GOT3 (cell line): ENCODE results near the gene OCSTAMP.
A peak's percentile ranks its signal among the peaks of the same experiment; 100 is the strongest.

Experiments used
- DNase-seq: peaks from one replicate; lab custom pipeline; 2025; ENCODE audit warnings: mixed read lengths; lab: John Stamatoyannopoulos, UW

OCSTAMP gene

DNA sequence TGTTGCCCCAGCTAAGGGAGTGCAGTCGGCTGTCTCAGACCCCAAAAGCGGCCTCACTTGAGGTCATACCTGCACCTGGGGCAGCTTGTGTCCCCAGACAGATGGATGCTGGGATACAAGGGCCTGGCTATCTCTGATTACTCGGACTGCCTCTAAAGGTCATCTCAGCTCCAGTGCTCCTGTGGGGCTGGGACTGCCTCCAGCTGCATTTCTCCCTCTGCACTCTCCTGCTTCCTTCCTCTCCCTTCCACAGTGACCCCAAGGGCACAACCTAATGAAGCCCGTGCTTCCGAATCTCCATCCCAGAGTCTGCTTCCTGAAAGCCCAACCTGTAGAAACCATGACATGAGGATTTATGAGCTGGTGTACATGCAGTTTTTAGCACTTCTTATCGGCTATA, 22.8 kb upstream of the OCSTAMP start:
- no peak for DNase-seq

DNA sequence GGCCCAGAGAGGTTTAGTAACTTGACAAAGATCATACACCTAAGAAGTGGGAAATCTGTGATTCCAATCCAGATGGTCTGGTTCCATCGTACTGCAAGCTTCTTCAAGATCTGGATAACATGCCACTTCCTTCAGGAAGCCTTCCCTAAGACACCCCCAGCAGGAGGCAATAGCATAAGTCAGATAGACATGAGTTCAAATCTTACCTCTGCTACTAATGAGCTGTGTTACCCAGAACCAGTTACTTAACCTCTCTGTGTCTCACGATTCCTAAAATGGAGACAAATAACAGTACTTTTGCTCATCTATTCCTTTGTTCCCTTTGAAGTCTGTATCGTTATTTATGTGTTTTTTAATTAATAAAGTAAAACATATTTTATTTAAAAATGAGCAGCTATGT, 22.3 kb upstream of the OCSTAMP start:
- DNase-seq, result no peak

GRCh38 chr20:46572153-46572552, 21.7 kb upstream of the OCSTAMP start:
- no peak for DNase-seq

DNA sequence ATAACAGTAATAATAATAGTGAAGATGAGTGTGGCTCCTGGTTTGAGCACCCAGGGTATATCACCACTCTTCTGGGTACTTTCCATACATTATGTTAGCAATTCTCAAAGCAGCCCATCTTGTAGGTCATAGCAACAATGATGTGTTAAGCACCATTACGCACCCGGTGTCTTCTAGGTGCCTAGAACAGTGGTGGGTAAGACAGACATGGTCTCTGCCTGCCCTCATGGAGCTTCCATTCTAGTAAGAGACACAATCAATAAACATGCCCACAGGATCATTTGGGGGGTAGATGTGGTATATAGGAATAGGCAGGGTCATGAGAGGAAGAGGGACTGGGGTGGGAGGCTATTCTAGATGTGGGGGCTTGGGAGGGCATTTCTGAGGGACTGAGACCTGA, 21.0 kb upstream of the OCSTAMP start:
- DNase-seq, result no peak

DNA sequence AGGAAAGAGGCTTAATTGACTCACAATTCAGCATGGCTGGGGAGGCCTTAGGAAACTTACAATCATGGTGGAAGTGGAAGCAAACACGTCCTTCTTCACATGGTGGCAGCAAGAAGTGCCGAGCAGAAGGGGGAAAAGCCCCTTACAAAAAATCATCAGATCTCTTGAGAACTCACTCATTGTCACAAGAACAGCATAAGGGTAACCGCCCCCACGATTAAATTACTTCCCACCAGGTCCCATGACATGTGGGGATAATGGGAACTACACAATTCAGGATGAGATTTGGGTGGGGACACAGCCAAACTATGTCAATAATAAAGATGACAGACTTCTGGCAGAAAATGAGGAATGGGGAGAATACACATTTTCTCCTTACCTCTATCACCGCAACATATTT, 20.5 kb upstream of the OCSTAMP start:
- DNase-seq, result no peak

DNA sequence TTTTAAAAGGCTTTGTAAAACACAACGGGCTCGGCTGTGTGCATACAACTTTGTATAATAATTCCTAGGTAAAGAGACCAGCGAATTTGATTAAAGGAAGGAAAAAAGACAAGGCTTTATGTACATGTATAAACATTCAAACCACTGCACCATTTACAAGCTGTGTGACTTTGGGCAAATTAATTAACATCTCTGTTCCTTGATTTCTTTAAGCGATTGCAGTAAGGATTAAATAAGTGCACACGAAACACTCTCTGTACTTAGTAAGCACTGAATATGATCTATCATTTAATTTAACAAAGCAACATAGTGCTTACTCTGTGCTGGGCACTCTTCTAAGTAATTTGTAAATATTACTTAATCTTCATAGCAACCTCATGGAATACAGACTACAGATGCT, 19.5 kb upstream of the OCSTAMP start:
- no peak for DNase-seq

- peak; percentile 34 for DNase-seq
These were observed 18.2 kb upstream of the OCSTAMP start for GRCh38 chr20:46568570-46569129.

DNA sequence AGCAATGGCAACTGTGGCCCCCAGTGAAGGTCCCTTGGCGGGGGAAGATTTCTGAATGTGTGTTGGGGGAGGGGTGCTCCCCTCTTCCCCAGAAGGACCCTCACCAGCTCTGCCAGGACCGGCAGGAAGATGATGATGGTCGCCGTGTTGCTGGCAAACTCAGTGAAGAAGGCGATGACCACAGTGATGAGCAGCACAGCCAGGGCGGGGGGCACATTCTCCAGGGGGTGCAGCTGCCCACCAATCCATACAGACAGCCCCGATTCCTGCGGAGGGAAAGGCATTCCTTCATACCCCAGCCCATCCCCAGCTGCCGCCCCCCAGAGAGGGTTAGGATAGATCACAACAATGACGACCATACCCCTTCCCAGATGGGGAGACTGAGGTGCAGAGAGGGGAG, 15.7 kb upstream of the OCSTAMP start:
- DNase-seq, result no peak

DNA sequence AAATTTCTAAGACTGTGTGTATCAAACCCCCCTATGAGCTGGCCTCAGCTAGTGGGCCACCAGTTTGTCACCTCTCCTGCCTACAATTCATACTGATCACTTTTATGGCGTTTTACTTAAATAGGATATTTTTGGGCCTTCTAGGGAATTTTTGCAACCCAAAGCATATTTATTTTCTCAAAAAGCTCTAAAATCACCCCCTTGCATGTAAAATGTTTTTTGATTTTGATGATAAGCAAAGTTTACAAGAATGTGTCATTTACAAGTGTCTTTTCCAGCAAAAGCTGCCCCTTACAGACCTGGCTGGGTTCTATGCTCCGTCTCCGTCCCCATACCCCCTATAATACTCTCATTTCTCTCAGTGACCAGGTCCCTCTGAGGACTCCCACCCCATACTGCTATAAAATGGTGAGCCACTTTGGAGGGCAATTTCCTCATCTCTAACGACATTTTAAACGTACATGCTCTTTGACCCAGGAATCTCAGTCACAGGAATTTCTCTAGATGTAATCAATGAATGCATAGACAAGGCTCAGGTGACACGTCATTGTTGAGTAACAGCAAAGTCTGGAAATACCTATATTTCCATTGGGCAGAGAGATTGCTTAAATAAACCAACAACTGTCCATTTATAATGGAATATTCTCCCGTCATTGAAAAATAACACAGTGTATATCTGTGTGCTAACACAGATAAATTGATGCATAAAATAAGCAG, 13.9 kb upstream of the OCSTAMP start:
- DNase-seq, result no peak

DNA sequence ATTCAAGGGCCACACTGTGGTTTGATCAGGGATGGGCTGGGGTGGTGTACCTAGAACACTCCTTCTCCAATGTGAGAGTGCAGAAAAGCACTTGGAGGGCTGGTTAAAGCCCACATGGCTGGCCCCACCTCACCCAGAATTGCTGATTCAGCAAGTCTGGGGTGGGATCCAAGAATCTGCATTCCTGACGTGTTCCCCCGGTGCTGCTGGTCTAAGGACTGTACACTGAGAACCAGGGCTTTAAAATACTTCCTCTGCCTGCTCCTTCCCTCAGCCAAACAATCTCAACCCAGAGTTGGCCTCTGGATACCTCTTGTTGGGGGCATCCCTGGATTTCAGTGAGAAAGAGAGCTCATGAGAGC, 13.4 kb upstream of the OCSTAMP start:
- no peak for DNase-seq

- DNase-seq, result no peak
These were observed 12.9 kb upstream of the OCSTAMP start for GRCh38 chr20:46563170-46563859.

DNA sequence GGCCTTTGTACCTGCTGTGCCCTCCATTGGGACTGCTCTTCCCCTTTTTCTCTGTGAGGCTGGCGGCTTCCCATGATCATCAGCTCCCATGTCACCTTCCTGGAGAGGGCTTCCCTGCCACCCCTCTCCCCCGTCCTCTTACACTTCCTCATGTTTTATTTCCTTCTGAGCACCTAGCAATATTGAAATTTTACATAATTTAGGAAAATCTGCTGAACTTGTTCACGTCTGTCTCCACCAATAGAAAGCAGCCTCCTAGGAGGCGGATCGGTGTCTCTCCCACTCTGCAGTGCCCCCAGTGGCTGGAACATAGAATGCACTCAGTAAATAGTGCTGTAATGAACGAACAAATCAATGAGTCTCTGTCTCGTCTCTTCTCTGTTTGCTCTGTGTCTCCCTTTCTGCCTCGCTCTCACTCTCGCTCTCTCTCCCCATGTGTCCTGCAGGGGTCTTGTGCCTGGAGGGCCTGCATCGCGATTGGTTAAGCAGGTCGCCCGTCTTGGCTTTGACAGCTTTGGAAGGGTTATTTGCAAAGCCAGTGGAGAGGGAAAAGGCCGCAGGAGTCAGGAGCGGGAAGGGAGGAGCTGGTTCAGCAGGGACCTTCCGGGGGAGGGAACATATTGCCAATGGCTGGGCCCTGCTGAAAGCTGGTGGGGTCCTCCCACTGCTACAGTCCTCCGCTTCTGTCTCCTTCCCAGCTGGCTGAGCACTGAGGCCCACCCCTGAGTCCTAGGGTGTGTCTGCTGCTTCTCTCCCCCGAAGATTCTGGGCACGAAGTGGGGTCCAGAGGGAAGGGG, 12.1 kb upstream of the OCSTAMP start:
- DNase-seq, result peak; percentile 45

GRCh38 chr20:46562009-46562372, 11.5 kb upstream of the OCSTAMP start:
- no peak for DNase-seq

- no peak for DNase-seq
These were observed 9.4 kb upstream of the OCSTAMP start for GRCh38 chr20:46559685-46560440.

DNA sequence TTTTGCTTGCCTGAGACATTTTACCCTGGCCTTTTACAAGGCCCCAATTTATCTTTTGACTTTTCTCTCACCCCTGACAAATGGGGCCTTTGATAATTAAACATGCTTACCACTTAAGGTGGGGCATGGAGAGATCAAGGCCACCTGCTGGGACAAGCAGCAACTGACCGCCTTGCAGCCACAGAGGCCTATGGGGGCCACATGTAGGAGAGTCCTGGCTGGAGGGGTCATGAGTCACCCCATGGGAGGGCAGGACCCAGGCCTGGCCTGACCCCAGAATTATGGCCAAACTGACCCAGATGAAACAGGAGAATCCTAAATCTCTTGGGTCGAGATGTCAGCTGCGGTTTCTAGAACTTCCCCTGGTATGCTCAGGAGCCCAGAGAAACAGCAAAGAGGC, 8.5 kb upstream of the OCSTAMP start:
- no peak for DNase-seq

GRCh38 chr20:46558511-46558959, 8.1 kb upstream of the OCSTAMP start:
- peak; percentile 84 for DNase-seq

DNA sequence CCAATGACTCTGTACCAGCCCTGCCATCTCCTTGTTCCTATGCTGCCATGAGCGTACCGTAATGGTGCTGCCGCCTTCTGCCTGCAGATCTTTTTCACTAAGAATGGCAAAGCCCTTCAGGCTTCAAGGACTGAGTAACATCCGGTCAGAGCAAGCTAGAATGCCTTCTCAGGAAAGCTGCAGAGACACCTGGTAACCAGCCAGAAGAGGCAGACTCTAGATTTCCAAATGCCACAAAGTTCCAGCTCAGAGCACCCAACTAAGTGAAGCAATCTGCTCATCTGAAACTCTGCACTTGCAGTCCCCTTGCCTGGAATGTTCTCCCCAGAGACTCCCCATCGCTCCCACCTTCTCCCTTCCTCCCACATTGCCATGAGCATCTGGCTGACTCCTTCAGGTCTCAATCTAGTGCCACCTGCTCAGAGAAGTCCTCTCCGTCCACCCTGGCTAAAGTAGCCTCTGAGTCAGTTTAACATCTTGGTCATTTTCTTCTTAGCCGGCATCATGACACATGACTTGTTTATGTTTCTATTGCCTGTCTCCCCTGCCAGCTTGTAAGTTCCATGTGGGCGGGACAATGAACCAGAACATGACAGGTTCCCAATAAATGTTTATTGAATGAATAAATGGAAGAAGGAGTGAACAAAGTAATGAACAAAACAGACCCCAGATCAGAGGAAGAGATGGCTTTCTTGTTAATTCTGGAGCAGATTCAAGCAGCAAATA, 6.9 kb upstream of the OCSTAMP start:
- no peak for DNase-seq

DNA sequence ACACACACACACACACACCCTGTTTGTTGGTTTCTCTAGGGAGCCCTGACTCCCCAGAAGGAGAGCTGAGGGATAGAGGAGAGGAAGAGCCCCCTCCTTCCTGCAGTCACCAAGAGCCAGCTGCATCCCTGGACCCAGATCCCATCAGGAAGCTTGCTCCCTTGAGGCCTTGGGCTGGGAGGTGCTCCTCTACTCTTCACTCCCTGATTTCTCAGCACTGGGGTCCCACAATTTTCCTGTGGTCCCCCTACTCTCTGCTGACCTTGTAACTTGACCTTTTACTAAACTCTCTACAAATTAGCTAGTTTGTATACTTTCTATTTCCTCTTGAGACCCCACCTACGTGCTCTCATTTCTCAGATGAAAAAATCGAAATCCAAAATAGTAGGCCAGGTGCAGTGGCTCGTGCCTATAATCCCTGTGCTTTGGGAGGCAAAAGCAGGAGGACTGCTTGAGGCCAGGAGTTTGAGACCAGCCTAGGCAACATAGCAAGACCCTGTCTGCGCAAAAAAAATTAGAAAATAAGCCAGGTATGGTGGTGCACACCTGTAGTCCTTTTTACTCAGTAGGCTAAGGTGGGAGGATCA, 5.0 kb upstream of the OCSTAMP start:
- DNase-seq, result no peak

DNA sequence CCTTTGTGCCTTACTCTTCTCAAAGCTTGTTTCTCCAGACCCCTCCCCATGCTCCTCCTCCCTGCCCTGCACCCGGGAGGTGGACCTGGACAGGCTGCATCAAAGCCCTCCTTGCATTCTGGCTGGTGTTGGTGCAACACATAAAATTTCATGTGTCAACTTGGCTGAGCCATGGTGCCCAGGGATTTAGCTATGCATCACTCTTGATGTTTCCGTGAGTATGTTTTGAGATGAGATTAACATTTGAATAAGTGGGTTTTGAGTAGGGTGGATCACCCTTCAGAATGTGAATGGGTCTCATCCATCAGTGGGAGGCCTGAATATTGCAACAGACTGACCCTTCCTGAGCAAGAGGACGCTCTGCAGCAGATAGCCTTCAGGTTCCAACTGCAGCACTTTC, 4.4 kb upstream of the OCSTAMP start:
- no peak for DNase-seq

DNA sequence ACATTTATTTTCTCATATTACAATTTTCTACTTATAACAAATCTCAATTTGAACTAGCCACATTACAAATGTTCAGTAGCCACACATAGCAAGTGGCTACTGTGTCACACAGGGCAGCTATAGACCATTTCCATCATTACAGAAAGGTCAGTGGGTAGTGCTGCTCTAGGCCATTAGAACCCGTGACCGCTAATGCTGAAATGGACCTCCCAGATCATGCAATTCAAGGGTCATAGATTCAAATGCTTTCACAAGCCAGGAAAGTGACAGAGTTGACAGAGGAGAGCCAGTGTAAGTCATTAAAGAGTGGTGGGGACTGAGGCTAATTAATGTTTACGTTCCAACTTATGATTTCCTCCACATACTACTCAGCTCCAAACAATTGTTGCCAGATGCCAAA, 3.5 kb upstream of the OCSTAMP start:
- no peak for DNase-seq
